Measurements from ENCODE around the gene GAB1.

- TF ChIP-seq ZFP30 (CRISPR knock-in tag; IDR thresholded peaks at IDR 0.05), result no peak
- TF ChIP-seq ESRRG (CRISPR knock-in tag; IDR thresholded peaks at IDR 0.05), result no peak
- no peak for TF ChIP-seq ZNF8 (CRISPR knock-in tag; IDR thresholded peaks at IDR 0.05)
- no peak for TF ChIP-seq POU6F1 (CRISPR knock-in tag; IDR thresholded peaks at IDR 0.05; ENCODE audit: borderline replicate concordance, low read depth)
- TF ChIP-seq ARNTL (CRISPR knock-in tag; IDR thresholded peaks at IDR 0.05; ENCODE audit: borderline replicate concordance, low read depth), result no peak
- no peak for TF ChIP-seq CREB5 (CRISPR knock-in tag; IDR thresholded peaks at IDR 0.05; ENCODE audit: low read depth)
- no peak for TF ChIP-seq ZNF70 (CRISPR knock-in tag; IDR thresholded peaks at IDR 0.05)
- no peak for TF ChIP-seq RARB (CRISPR knock-in tag; IDR thresholded peaks at IDR 0.05)
Observed at GRCh38 chr4:143407474-143407873, 70.8 kb downstream of the GAB1 start.
